T1000 (cell line): ENCODE measurements around the gene AKAP9.
"Not testable (repeated sequence)": the region's sequence is repeated elsewhere in the genome, so short reads cannot be mapped to it uniquely, and the experiment has no call there.

ENCODE experiments used
- DNase-seq: peaks from one replicate; lab custom pipeline; 2025; ENCODE audit warnings: mixed read lengths; lab: John Stamatoyannopoulos, UW

Gene AKAP9

GRCh38 chr7:92134271-92135051 is 193.8 kb downstream of the AKAP9 start, which contains the start of gene CYP51A1:
CYP51A1 (minus strand) TSS chr7:92134477; CDS start chr7:92134364, 113 bp downstream.
- DNase-seq: peak; percentile 78

- no peak for DNase-seq
These were observed 194.6 kb downstream of the AKAP9 start for GRCh38 chr7:92135052-92135889.

- no peak for DNase-seq
These were observed 196.9 kb downstream of the AKAP9 start for GRCh38 chr7:92137557-92137956.

GRCh38 chr7:92141161-92141560 is 200.5 kb downstream of the AKAP9 start:
- no peak for DNase-seq

- not testable (repeated sequence) for DNase-seq
These were observed 202.1 kb downstream of the AKAP9 start for GRCh38 chr7:92142791-92143190.

- not testable (repeated sequence) for DNase-seq
These were observed 202.7 kb downstream of the AKAP9 start for GRCh38 chr7:92143192-92143880.

GRCh38 chr7:92149736-92150239 is 209.1 kb downstream of the AKAP9 start:
- DNase-seq: no peak

GRCh38 chr7:92150450-92151017 is 209.9 kb downstream of the AKAP9 start:
- DNase-seq: no peak

- DNase-seq: no peak
These were observed 214.6 kb downstream of the AKAP9 start for GRCh38 chr7:92155108-92155739.

GRCh38 chr7:92156990-92157389 is 216.3 kb downstream of the AKAP9 start:
- no peak for DNase-seq

- peak; percentile 6 for DNase-seq
These were observed 218.3 kb downstream of the AKAP9 start for GRCh38 chr7:92158660-92159575.
